Fibroblast of peridontal ligament (primary cell): ENCODE measurements around the gene PRELID3B.

Experiments used
- DNase-seq: peaks from one replicate; pipeline ENCODE4 v3.0.0-alpha.2; 2010; ENCODE audit errors: extremely low read depth

PRELID3B gene

DNA sequence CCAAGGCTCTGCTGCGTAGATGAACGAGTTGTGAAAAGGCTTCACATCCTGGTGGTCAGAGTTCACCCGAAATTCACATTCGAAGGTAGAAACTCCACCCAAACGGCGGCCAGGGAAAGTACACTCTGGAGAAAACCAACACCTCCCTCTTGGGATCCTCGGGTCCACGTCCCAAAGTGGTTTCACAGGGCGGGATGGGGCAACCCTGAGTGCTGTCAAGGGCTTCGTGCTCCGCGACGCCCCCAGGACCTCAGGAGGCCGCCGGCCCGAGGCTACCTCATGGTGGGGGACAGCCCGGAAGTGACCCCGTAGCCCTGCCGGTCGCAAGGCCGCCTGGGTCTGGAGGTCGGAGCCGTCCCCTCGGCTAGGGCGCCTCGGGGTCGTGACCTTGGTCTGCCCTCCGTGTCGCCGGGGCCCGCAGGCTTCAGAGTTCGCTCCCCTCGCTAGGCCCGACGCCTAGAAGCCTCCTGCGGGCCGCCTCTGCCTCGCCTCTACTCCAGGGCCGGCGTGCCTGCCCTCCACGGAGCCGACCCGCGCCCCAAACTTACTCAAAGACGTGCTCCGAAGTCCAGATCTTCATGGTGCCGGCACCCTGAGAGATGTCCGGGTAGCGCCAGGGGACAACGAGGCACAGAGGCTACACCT is at the start of gene PRELID3B:
TSS of gene PRELID3B (minus strand) at position 636 of the 645 bp plus-strand sequence. CDS start at position 580, 56 bp downstream.
- peak; percentile 29 for DNase-seq

DNA sequence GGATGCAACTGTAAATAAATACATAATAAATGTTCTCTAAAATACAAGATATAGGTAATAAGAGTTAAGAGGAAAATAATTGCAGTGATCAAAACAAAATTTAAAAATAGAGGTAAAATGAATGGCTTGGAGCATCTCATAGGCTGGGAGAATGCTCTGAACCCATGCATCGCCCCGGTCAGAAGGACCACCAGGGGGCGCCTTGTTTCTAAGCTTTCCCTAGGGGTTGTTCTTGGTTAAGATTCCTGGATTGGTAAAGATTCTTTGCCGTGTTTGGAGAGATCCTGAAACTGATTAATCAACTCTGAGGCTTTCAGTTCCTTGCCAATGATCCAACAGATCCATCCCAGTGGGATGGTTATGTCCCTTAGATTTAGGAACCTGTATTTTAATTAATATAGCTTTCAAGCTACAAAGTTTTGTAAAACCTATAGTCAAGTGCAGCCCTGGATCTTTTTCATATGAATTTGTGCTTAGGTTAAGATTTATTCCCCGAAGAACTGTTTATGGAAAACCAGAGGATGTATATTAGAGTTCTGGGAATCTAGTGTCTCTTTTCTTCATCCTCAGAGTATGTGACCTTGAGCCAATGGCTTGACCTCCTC is 45.3 kb upstream of the PRELID3B start:
- peak; percentile 53 for DNase-seq

DNA sequence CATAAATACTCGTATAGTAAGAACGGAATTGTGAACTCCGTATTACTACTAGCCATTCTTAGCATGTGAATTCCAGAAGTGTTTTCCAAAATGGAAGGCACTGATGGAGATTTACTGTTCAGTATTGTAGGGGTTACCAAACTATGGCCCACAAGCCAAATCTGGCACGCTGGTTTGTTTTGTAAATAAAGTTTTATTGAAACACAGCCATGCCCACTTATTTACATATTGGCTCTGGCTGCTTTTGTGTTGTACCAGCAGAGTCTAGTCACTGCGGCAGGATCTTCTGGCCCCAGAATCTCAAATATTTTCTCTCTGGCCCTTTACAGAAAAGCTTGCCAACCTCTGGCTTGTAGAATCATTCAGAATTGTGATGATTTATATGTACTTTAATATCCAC is 44.3 kb upstream of the PRELID3B start:
- DNase-seq: no peak

DNA sequence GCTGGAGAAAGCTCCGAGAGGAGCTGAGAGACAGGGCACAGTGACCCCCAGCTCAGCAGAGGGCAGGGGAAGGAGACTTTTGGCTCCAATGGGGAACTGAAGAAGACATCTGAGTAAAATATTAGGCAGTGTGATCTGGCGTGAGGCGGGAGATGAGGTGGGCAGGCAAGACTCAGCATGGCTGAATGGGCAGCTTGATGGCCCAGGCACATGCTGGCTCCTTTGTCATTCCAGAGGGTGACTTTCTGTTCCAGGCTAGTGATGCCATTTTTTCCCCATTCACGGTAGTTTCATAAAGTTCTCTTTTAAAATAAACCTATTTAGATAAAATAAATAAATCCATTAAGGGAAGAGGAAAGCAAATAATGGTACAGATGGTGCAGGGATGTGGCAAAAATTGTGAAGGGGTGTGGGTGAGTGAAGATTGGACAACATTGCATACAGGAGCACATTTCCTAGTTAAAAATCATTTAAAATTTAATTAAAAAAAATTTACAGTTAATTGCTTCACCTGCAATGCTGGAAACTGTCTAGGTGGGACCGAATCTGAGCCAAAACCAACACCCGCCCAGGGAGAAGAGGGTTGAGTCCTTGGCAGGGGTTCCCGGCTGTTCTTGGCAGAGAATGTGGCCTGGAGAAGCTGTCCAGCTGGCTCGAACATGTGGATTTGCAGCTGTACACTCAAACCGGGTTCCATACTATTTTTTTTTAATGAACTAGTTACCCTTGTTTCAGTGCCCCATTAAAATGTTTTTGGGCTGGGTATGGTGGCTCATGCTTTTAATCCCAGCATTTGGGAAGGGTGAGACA is 41.7 kb upstream of the PRELID3B start:
- no peak for DNase-seq

DNA sequence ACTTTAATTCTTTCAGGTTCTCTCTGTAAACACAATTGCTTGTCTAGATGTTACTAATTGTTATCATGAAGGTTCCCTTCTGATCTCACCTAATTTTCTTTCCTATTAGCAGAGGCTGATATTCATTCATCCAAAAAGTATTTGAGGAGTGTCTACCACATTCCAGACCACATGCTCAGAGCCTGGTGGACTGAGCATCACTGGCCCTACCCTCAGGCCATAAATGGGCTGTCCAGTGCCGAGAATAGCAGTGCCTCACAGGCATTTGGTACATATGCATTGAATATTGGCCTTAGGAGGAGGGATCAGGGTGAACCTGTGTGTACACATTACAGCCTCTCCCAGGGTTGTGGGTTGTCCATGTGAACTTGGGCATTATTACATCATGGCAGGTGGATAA is 40.4 kb upstream of the PRELID3B start:
- no peak for DNase-seq

DNA sequence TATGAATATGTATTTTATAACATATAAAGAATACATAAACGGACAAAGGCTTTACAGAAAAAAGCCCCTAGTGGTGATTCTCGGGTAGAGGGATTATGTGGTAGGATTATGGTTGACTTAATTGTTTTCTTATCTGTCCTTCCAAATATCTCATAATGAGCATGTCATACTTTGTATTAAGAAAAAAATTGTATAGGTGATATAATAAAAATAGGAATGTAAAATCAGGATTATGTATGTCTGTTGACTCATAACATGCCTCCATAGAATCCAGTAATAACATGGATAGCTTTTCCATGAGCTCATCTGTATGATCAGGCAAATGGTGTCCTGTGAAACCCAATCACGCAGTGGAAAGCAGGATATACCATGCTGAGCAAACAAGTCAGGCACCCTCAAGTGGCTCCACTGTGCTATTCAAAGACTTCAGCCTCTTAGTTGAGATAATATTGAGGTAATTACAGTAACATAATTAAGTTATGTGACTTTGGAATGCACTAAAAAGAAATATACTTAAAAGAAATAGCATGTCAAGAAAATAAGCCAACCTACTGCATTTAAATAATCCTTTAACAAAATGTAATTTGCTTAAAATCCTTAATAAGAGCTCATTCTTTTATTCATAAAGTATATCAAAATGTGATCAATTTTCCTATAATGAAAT is 39.6 kb upstream of the PRELID3B start:
- DNase-seq: peak; percentile 18

DNA sequence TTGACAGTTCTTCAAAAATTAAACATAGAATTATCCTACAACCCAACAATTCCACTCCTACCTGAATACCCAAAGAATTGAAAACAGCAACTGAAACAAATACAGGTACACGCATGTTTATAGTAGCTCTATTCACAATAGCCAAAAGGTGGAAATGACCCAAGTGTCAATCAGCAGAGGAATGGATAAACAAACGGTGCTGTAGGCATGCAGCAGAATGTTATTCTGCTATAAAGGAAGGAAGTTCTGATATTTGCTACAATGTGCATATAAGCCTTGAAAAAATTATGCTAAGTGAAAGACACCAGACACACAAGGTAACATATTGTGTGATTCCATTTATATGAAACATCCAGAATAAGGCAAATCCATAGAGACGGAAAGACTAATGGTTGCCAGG is 38.5 kb upstream of the PRELID3B start:
- no peak for DNase-seq

DNA sequence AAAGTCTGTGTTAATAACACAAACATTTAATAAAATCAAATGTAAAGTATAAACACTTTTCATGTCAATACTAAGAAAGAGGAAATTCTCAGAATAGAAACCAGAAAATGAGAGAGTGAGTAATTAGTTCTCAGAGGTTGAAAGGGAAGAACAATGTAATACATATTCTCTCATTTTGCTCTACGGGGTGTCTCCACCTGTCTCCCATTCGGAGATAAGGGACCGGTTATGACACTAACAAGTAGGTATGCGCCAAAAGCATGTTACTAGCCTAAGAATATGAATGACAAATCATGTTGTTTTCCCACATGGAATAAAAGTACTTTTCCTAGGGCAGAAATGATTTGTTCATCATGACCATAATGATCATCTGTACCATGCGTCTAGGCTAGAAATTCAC is 35.6 kb upstream of the PRELID3B start:
- no peak for DNase-seq

DNA sequence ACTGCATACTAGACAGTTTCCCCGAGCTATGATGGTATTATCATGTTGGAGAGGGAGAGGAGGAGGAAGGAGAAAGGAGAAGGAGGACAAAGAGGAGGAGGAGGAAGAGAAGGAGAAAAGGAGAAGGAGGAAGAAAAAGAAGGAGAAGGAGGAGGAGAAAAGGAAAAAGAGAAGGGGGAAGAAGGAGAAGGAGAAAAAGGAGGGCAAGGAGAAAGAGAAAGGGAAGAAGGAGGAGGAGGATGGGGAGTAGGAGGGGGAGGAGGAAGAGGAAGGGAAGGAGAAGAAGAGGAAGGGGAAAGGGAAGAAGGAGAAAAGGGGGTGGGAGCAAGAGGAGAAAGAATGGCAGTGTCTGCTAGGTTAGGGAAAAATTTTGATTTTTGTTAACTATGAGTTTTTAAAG is 35.1 kb upstream of the PRELID3B start:
- DNase-seq: no peak

DNA sequence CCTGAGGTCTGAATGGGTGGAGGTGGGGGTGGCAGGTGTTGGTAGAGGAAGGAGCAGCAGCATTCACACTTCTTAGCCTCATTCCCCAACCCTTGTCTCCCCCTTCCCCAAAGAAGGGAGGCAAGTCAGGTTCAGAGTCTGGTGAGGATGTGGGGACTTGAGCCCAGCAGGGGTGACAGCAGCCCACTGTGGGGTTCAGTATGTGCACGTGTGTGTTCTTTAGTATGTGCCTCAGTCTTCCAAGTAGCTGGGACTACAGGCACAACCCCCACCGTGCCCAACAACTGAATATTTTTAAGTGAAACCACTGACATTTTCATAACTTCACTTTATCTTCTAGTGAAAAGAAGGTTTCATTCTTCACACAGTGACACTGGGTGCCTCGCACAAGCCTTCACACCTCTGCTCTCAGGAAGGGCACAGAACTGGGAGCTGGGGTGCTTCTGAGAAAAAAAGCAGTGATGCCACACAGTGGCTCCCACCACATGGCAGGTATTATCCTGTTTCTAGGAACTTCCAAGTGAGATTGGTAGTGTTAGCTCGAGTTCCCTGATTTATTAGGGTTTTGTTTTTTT is 33.4 kb upstream of the PRELID3B start:
- no peak for DNase-seq

DNA sequence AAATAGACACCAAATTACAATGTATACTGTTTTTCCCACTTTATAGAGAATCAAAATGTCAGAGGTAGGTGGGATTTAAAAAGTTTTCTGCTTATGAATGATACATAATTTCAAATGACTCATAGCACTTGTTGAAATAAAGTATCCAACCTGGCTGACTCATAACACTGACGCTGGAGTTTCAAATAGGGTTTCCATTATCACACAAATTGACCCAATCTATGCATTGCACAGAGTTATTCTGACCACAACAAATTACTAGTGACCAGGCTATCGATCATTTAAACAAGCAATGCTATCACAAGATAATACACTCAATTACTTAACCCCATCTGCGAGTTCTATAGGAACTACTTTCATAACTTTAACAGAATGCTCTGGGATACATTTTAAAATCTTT is 31.9 kb upstream of the PRELID3B start:
- no peak for DNase-seq

DNA sequence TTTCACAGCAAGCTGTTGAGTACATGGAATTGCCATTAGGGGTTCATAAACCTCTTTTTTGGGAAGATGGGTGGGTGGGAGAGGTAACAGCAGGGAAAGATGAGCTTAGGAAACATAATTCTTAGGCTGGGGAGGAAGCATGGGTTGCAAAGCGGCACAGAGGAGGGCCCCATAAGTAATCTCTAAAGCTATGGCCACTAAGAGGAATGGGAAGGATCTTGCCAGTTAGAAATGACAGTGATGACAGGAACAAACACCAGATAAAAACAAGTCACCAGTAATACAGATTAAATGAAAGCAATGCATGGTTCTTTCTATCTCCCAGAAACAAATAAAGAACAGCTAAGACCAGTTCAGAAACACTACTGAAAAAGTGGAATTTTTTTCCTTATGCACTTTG is 31.0 kb upstream of the PRELID3B start:
- DNase-seq: no peak

DNA sequence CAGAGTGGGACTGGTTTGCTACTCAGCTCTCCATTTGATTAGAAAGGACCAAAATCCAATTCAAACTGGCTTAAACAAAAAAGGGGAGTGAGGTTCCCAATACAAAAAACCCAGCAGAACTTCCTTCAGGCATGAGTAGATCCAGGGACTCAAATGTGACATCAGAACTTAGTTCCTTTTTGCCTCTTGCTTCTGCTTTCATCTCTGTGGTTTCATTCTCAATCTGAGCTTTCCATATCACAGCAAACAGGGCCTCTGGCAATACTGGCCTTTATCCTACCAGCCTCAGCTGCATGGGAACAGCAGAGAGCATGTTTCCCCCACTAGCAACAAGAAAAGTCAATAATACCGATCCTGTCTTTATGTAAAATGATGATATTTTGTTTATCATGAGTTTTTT is 28.6 kb upstream of the PRELID3B start:
- DNase-seq: no peak

DNA sequence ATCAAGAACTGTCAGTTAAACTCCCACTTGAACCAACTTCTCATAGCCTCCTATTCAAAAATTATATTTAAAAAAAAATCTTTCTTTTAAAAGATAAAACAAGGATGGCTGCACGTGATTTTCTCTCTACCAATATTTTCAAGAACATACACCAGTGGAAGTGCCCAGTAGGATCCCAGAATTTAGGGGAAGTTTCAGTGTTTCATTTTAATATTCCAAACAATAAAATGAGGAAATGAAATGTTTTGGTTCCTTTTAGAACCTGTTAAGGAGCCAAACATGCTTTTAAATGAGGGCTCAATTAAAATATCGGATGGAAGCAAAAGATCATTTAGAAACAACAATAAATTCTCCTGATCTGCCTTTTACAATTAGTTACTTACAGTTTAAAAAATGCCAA is 26.4 kb upstream of the PRELID3B start:
- no peak for DNase-seq

DNA sequence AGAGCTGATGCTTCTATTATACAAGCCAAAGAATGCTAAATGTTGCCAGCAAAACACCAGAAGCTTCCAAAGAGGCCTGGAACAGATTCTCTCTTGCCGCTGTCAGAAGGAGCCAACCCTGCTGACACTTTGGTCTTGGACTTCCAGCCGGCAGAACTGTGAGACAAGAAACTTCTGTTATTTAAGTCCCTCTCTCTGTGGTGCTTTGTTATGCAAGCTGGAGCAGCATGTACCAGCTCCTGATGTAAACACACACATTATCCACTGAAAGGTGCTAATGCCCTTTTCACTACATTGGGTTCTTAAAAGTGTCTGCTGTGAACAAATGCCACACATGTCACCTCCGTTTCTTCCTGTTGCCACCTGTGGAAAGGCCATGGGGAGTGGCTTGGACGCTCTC is 25.9 kb upstream of the PRELID3B start:
- no peak for DNase-seq

DNA sequence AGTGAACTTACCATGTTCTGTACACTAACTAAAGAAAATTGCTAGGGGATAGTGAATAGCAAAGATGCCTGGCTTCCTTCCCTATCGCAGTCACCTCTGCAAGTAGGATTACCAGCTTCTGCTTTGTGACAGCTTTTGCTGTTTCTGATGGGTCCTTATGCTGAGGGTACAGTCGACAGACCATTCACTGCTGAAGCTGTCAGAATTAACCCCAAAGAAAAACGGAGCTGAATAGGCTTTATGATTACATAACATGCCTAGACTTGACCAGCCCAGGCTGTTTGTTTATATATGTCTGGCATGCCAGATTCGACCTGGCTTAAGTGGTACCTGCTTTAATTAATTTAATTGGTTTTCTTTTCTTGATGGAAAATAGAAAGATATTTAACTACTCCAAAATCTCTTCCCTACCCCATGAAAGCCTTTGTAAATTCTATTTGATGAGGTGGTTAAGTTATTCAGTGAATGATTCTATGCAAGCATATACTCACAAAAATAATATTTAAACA is 21.7 kb upstream of the PRELID3B start:
- no peak for DNase-seq

DNA sequence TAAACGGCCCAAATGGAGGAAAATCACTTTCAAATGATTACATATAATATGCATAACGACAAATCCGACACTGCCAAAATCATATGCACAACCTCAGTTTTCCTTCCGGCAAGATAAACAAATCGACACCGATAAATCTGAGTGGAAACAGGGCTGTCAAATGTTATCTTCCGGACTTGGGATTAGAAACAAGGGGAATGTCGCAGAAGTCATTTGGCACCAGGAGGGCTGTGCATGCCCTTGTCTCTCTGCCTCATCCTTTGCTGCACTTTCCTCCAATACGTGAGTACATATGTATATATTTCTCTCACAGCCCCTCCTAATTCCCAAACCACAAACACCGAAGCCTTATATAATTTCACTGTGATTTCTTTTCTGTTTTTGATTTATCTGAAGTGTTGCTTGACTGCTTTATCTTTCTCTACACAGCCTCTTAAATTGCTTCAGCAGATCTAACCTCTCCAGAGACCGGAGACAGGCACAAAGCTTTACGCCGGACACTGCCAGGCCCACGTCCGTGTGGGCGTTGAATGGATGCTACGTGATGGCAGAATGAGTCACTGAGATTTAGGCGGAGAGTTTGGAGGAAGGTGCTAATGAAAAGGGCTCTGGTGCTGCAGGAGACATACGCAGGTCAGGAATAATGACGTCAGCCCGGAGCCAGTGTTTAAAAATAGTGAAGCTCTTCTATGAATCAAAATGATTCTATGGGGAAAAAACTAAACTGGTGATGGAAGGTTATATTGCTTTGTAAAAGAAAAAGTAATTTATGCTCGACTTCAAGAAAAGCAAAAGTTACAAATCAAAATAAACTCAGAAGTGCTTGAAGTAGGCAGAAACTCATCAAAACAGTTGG is 21.0 kb upstream of the PRELID3B start:
- peak; percentile 59 for DNase-seq

DNA sequence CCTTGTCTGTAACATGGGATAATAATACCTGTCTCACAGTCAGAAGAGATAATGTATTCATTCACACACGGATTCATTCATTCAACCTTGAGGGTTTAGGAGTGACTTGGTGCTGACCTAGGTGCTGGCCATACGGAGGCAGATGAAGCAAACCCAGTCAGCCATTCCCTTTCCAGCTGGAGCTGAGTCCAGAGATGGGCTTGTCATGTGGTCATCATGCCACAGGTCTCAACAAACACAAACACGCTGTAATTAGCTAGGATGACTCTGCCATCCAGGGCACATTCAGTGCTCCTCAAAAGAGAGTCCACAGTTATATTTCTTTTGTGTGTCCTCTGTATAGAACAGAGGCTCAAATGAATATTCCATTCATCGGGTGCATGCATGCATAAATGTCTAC is 19.5 kb upstream of the PRELID3B start:
- DNase-seq: no peak

DNA sequence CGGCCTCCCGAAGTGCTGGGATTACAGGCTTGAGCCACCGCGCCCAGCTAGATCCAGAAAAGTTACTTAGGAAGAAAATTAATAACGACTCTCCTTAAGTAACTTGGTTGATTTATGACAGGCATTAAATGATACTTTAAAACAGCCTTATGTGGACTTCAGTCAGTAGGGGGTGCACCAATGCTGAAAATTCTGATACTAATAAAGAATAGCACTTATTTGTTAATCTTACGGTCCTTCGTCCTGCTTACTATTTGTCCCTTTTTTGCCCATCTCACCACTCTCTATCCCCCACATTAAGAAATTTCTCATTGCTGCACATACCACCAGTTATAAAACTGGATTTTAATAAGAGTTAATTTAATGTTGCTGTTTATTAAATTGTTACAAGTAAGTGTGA is 12.7 kb upstream of the PRELID3B start:
- peak; percentile 40 for DNase-seq

DNA sequence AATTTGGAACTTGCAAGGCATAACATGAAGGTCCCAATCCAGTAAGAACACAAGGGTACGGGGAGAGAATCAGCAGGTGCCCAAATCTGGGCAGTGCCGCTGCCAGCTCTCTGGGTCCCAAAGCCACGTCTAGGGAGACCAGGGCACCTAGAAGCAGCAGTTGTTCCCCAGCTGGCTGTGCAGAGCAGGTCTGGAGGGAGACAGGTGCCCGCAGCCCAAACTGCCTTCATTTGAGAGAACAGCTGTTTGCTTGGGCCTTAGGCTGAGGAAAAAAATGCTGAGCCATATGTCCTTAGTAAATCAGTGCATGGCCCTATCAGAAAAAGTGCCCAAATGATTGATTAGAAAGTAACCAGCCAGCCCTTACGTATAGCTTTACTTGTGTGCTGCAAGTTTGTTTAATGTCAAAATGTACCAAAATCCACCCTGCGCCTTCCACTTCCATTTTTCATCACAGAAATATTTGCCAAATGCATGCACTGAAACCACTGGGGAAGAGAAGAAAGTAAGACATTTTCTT is 9.1 kb upstream of the PRELID3B start:
- DNase-seq: no peak

DNA sequence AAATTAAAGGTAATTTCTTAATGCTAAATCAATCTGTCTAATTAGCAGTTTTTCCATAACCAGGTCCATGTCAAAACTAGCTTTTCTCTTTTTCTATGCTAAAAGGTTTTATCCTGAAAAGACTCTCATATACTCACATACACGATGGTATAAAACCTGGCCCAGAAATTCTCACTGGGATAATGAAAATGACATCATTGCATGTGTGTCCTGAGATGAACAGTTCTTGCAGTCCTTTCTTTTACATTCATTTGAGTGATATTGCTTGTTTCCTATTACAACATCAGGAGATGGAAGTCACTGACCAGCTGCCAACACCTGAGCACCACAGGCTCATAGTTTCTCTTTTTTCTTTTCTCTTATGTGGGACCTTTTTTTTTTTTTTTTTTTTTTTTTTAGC is 7.9 kb upstream of the PRELID3B start:
- DNase-seq: no peak
